ENCODE results near the gene DPH3.
A peak's percentile ranks its signal among the peaks of the same experiment; 100 is the strongest.

- TF ChIP-seq POLR2AphosphoS5 (IDR thresholded peaks at IDR 0.05), result peak; percentile 70 to 98 (median 85)
- peak in 1 of 2 donors; percentile 36 for TF ChIP-seq POLR2A (IDR thresholded peaks at IDR 0.05)
- TF ChIP-seq CTCF (IDR thresholded peaks at IDR 0.05), result peak in 1 of 2 donors; percentile 1
Measured at GRCh38 chr3:16264708-16265454, at the start of gene DPH3, which contains the start of gene OXNAD1.
